K562 (cell line): ENCODE results near the gene NAPB. TPM values are rescaled to one million over a fixed set of nuclear protein-coding genes. Genes with fewer than 3 reads are reported as not detected.

Experiments
- CHD1 ChIP-seq: fragments of 200-600 bp; sonication (generic); IDR thresholded peaks from one replicate; pipeline ENCODE4 v1.6.1; 2012; ENCODE audit warnings: mild to moderate bottlenecking, moderate library complexity, low read length, inconsistent platforms
- KLF13 ChIP-seq: fragments of 450-650 bp; IDR thresholded peaks from 2 replicates; pipeline ENCODE4 v1.6.1; 2016; ENCODE audit warnings: missing genetic modification characterization, low read depth, mild to moderate bottlenecking, missing compliant biosample characterization, moderate library complexity, borderline replicate concordance
- L3MBTL2 ChIP-seq: fragments of 450-650 bp; IDR thresholded peaks from 2 replicates; pipeline ENCODE4 v1.6.1; 2016; ENCODE audit warnings: mild to moderate bottlenecking, moderate library complexity
- PHF21A ChIP-seq: fragments of 450-650 bp; IDR thresholded peaks from 2 replicates; pipeline ENCODE4 v1.6.1; 2017; ENCODE audit warnings: low read depth, borderline replicate concordance
- SAFB ChIP-seq: fragments of 200-400 bp; formaldehyde crosslinking; IDR thresholded peaks from 2 replicates; pipeline ENCODE4 v1.6.1; 2017; ENCODE audit warnings: low read depth, low read length, borderline replicate concordance
- TAL1 ChIP-seq: fragments of 450-650 bp; IDR thresholded peaks from 2 replicates; pipeline ENCODE4 v1.6.1; 2016; ENCODE audit warnings: mild to moderate bottlenecking
- polyA plus RNA-seq, 8 experiments: library from polyadenylated mRNA; depleted of rRNA in 4 of 8; stranded (reverse) in 5 of 8; unstranded in 3 of 8; fragments of >200 nt; fragmentation: Nextera tagmentation in 2 of 8; fragmentation: Illumina TruSeq in 1 of 8; extraction: Ambion mirVana in 2 of 8; extraction: Trizol in 1 of 8; gene quantifications; 2 replicates each; pipeline versions ENCODE4 v1.2.1 to v1.2.3, GENCODE V29; 2011 to 2014; ENCODE audit warnings: inconsistent platforms in 1 of 8, missing spikeins in 1 of 8
- total RNA-seq, 7 experiments: library from RNA; depleted of rRNA in 6 of 7; stranded (reverse); fragments of >200 nt in 6 of 7; fragmentation: Illumina TruSeq in 2 of 7; extraction: Trizol in 2 of 7; gene quantifications; 2 replicates each; pipeline versions ENCODE4 v1.2.1 to v1.2.3, GENCODE V29; 2011 to 2021; ENCODE audit warnings: low replicate concordance in 1 of 7
- TF ChIP-seq, protein P1 (sequence below): fragments of 450-650 bp; IDR thresholded peaks from 2 replicates; pipeline ENCODE4 v1.6.1; 2016
- TF ChIP-seq, protein P2 (sequence below): sonication (generic); formaldehyde crosslinking; IDR thresholded peaks from 2 replicates; pipeline ENCODE4 v1.8.0; 2022; ENCODE audit warnings: missing genetic modification reagents, mild to moderate bottlenecking, borderline replicate concordance

NAPB gene
- total and polyA plus RNA-seq, 9 of the 15 experiments (the other 6 are each of a cell fraction or from before 2014, with no cell fraction given) = 1.4 to 7.7 (median 5.2) TPM

DNA sequence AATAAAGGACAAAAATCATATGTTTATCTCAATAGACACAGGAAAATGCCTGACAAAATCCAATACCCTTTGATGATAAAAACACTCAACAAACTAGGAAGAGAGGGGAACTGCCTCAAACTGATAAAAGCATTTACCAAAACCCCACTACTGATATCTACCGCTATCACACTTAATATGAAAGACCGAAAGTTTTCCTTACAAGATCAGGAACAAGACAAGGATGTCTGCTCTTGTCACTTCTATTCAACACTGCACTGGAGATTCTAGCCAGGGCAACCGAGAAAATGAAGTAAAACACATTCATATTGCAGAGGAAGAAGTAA is 34.2 kb downstream of the NAPB start (continued):
- TF ChIP-seq, protein P1, sequence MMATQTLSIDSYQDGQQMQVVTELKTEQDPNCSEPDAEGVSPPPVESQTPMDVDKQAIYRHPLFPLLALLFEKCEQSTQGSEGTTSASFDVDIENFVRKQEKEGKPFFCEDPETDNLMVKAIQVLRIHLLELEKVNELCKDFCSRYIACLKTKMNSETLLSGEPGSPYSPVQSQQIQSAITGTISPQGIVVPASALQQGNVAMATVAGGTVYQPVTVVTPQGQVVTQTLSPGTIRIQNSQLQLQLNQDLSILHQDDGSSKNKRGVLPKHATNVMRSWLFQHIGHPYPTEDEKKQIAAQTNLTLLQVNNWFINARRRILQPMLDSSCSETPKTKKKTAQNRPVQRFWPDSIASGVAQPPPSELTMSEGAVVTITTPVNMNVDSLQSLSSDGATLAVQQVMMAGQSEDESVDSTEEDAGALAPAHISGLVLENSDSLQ = no peak
- TF ChIP-seq L3MBTL2 (no peak), CHD1 (no peak), KLF13 (tag) (no peak), TAL1 (peak; percentile 64), SAFB (no peak), PHF21A (no peak)
- TF ChIP-seq, protein P2, sequence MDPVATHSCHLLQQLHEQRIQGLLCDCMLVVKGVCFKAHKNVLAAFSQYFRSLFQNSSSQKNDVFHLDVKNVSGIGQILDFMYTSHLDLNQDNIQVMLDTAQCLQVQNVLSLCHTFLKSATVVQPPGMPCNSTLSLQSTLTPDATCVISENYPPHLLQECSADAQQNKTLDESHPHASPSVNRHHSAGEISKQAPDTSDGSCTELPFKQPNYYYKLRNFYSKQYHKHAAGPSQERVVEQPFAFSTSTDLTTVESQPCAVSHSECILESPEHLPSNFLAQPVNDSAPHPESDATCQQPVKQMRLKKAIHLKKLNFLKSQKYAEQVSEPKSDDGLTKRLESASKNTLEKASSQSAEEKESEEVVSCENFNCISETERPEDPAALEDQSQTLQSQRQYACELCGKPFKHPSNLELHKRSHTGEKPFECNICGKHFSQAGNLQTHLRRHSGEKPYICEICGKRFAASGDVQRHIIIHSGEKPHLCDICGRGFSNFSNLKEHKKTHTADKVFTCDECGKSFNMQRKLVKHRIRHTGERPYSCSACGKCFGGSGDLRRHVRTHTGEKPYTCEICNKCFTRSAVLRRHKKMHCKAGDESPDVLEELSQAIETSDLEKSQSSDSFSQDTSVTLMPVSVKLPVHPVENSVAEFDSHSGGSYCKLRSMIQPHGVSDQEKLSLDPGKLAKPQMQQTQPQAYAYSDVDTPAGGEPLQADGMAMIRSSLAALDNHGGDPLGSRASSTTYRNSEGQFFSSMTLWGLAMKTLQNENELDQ (CRISPR knock-in tag) = no peak
- TF ChIP-seq, all 486 proteins: peak for 9
